K562 (cell line): ENCODE data around the gene HS3ST3B1. TPM values are rescaled to one million over a fixed set of nuclear protein-coding genes. Genes with fewer than 3 reads are reported as not detected.

Experiments
- ATAC-seq: fragments of 200-7000 bp; cut with Tn5 transposase; 3 replicates; pipeline ENCODE4 v1.9.1; 2020; ENCODE audit warnings: moderate library complexity
- BruUV-seq: library from RNA; stranded (reverse); fragments of 400-500 nt; replicated peaks from 2 replicates; lab custom pipeline; 2021; lab: Mats Ljungman, UMichigan
- CTCF ChIA-PET: fragments of 300-600 bp; formaldehyde crosslinking; extraction: SDS; loops from one replicate; lab custom pipeline; 2021; ENCODE audit warnings: low intra/inter-chr PET ratio; lab: Yijun Ruan, JAX
- POLR2A ChIA-PET: fragments of 300-600, 350-650 bp; sonication (Branson Sonifier 250); formaldehyde crosslinking; extraction: SDS; loops from one replicate; lab custom pipeline; 2021; ENCODE audit warnings: antibody characterized with exemption, inconsistent platforms; lab: Yijun Ruan, JAX
- DNase-seq, 4 experiments: peaks; one replicate each; pipeline versions ENCODE4 v3.0.0 to v3.0.0-alpha.2; 2011 to 2018; ENCODE audit warnings: low spot score in 3 of 4, mixed read lengths in 3 of 4; ENCODE audit errors: extremely low read depth in 1 of 4
- FAIRE-seq: peaks from 2 replicates; lab custom pipeline; 2011; peaks lifted over from hg19 to GRCh38; lab: Jason Lieb, UNC
- H2AFZ ChIP-seq: 2 replicates; pipeline ENCODE4 v1.6.0; 2011; ENCODE audit warnings: low read depth, low read length, control low read depth, inconsistent platforms
- H3K27ac ChIP-seq: fragments of 200-600 bp; 3 replicates; pipeline ENCODE4 v1.8.0; 2011; ENCODE audit warnings: low read depth, mild to moderate bottlenecking, control low read depth, inconsistent platforms, low read length, moderate library complexity, mixed read lengths; ENCODE audit errors: extremely low read depth
- H3K27me3 ChIP-seq, 2 experiments: fragments of 300-600 bp in 1 of 2; 2 replicates in 1 of 2; 3 replicates in 1 of 2; pipeline versions ENCODE4 v1.6.0 to v1.8.0; 2011; ENCODE audit warnings: inconsistent platforms in 2 of 2, low read length in 2 of 2, mild to moderate bottlenecking in 1 of 2, mixed read lengths in 1 of 2, moderate library complexity in 1 of 2; ENCODE audit not compliant: control insufficient read depth in 2 of 2, insufficient read depth in 2 of 2
- H3K36me3 ChIP-seq: fragments of 300-600 bp; 3 replicates; pipeline ENCODE4 v1.8.0; 2011; ENCODE audit warnings: mild to moderate bottlenecking, low read length, inconsistent platforms; ENCODE audit not compliant: control insufficient read depth, insufficient read depth
- H3K4me1 ChIP-seq, 2 experiments: fragments of 200-600 bp in 1 of 2; replicated peaks in 1 of 2; 2 replicates in 1 of 2; 3 replicates in 1 of 2; pipeline versions ENCODE4 v1.5.1 to v1.8.0; 2011; ENCODE audit warnings: inconsistent platforms in 2 of 2, low read length in 2 of 2, mild to moderate bottlenecking in 1 of 2, mixed read lengths in 1 of 2, moderate library complexity in 1 of 2; ENCODE audit not compliant: control insufficient read depth in 2 of 2, insufficient read depth in 2 of 2
- H3K4me2 ChIP-seq: 2 replicates; pipeline ENCODE4 v1.6.1; 2011; ENCODE audit warnings: low read length, control low read depth, inconsistent platforms, mixed read lengths; ENCODE audit not compliant: insufficient read depth
- H3K4me3 ChIP-seq: fragments of 200-600 bp; sonication (generic), shearing (Covaris generic); 2 replicates; pipeline ENCODE4 v1.5.1; 2016; ENCODE audit warnings: control low read depth, inconsistent platforms
- H3K79me2 ChIP-seq: fragments of 200-600 bp; 3 replicates; pipeline ENCODE4 v1.8.0; 2011; ENCODE audit warnings: low read length, inconsistent platforms; ENCODE audit not compliant: control insufficient read depth, insufficient read depth
- H3K9ac ChIP-seq, 2 experiments: 2 replicates each; pipeline versions ENCODE4 v1.6.0 to v1.6.1; 2011; ENCODE audit warnings: low read depth in 2 of 2, low read length in 2 of 2, control low read depth in 1 of 2, inconsistent platforms in 1 of 2, mild to moderate bottlenecking in 1 of 2, mixed read lengths in 1 of 2; ENCODE audit not compliant: insufficient read depth in 1 of 2
- H3K9me1 ChIP-seq: one replicate; pipeline ENCODE4 v1.6.0; 2011; ENCODE audit warnings: inconsistent platforms, mild to moderate bottlenecking, low read length, moderate library complexity; ENCODE audit not compliant: control insufficient read depth, insufficient read depth
- H3K9me3 ChIP-seq: replicated peaks from 2 replicates; pipeline ENCODE4 v1.5.1; 2011; ENCODE audit warnings: low read depth, low read length, inconsistent platforms; ENCODE audit not compliant: control insufficient read depth, insufficient read depth
- H4K20me1 ChIP-seq: replicated peaks from 2 replicates; pipeline ENCODE4 v1.6.1; 2011; ENCODE audit warnings: low read length, inconsistent platforms, mixed read lengths; ENCODE audit not compliant: control insufficient read depth, insufficient read depth
- NFIX ChIP-seq: fragments of 250-450 bp; sonication (Bioruptor Pico); IDR thresholded peaks from 2 replicates; pipeline ENCODE4 v1.4.0; 2020; ENCODE audit warnings: low read depth, mild to moderate bottlenecking, moderate library complexity
- NUFIP1 ChIP-seq: fragments of 450-650 bp; IDR thresholded peaks from 2 replicates; pipeline ENCODE4 v1.6.1; 2018; ENCODE audit not compliant: partially characterized antibody
- POLR3G ChIP-seq: IDR thresholded peaks from 2 replicates; pipeline ENCODE4 v1.6.1; 2011; ENCODE audit not compliant: insufficient read length, insufficient replicate concordance; ENCODE audit errors: extremely low read depth
- ZNF592 ChIP-seq: fragments of 450-650 bp; IDR thresholded peaks from 2 replicates; pipeline ENCODE4 v1.6.1; 2017; ENCODE audit warnings: antibody characterized with exemption, mild to moderate bottlenecking
- WGBS: fragments of 100-300 bp; shearing (Covaris generic); methylation state at CpG from one replicate; pipeline ENCODE4 v1.1.6; 2016; ENCODE audit warnings: low coverage, mixed read lengths; ENCODE audit not compliant: insufficient coverage; ENCODE audit errors: missing lambda C conversion rate; 5-methylcytosine and 5-hydroxymethylcytosine counted together
- in situ Hi-C: fragments of 300-500 bp; cut with MboI; formaldehyde crosslinking; loops from 4 replicates; pipeline ENCODE4 v1.15.0; 2018; ENCODE audit warnings: inconsistent platforms, mixed read lengths
- intact Hi-C: fragments of 100-400 bp; cut with micrococcal nuclease; formaldehyde crosslinking; loops from 2 replicates; pipeline ENCODE4 v1.14.2; 2022
- polyA plus RNA-seq, 8 experiments: library from polyadenylated mRNA; depleted of rRNA in 4 of 8; stranded (reverse) in 5 of 8; unstranded in 3 of 8; fragments of >200 nt; fragmentation: Nextera tagmentation in 2 of 8; fragmentation: Illumina TruSeq in 1 of 8; extraction: Ambion mirVana in 2 of 8; extraction: Trizol in 1 of 8; gene quantifications; 2 replicates each; pipeline versions ENCODE4 v1.2.1 to v1.2.3, GENCODE V29; 2011 to 2014; ENCODE audit warnings: inconsistent platforms in 1 of 8, missing spikeins in 1 of 8
- total RNA-seq, 7 experiments: library from RNA; depleted of rRNA in 6 of 7; stranded (reverse); fragments of >200 nt in 6 of 7; fragmentation: Illumina TruSeq in 2 of 7; extraction: Trizol in 2 of 7; gene quantifications; 2 replicates each; pipeline versions ENCODE4 v1.2.1 to v1.2.3, GENCODE V29; 2011 to 2021; ENCODE audit warnings: low replicate concordance in 1 of 7
- TF ChIP-seq, protein P1 (sequence below): fragments of 450-650 bp; conservative IDR thresholded peaks from 2 replicates; pipeline ENCODE4 v1.6.1; 2016; ENCODE audit warnings: missing genetic modification characterization, low read depth, mild to moderate bottlenecking, missing compliant biosample characterization, moderate library complexity
- TF ChIP-seq, protein P2 (sequence below), 2 experiments: fragments of 250-450 bp in 1 of 2; fragments of 450-650 bp in 1 of 2; sonication (Bioruptor Pico) in 1 of 2; IDR thresholded peaks; 2 replicates each; pipeline versions ENCODE4 v1.6.1 to v1.8.0; 2016 to 2021; ENCODE audit warnings: mild to moderate bottlenecking in 2 of 2, moderate library complexity in 2 of 2, missing compliant biosample characterization in 1 of 2, missing genetic modification characterization in 1 of 2

HS3ST3B1 gene
- total and polyA plus RNA-seq, 9 of the 15 experiments (the other 6 are each of a cell fraction or from before 2014, with no cell fraction given), result 1.9 to 12.9 (median 3.7) TPM

GRCh38 chr17:14317383-14317782, 16.5 kb downstream of the HS3ST3B1 start (continued):
- TF ChIP-seq ZNF592 (no peak), NFIX (CRISPR knock-in tag) (no peak)

DNA sequence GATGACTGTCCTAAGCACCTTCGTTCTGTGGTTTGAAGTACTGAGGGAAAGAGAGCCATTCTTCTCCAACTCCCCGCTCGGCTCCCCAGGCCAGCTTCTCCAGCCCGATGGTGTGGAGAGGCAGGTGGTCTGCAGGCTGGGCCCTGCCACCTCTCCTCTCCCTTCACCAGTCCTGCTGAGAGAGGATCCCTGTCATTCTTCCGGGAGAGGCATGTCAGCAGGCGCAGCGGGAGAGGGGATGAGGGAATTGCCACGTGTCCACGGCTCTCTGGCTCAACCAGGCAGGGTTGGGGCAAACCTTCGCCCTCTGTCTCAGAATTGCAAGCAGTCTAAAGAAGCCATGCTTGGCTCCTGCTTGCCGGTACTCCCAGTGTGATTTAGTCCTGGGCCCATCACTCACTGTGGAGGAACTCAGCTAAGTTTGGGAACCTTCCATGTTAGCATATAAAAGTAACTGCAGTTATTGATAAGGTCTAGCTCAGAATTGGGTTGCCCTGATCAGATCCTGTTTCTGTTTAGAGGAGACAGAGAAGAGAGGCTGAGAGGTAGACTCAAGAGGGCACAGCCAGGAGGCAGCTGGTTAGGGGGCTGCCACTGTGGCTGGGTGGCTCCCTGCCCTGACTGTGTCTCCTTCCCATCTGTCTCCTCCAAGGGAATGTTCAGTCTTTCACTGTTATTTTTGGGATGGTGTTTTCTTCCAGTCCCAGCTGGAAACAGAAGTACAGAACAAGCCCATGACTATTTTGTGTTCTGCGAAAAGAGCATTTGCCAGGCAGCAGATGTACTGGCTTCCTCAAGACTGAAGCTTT, 17.4 kb downstream of the HS3ST3B1 start:
- Histone ChIP-seq H3K4me2 (no peak overlapping the region), H3K4me1 (peaks cover 0 to 7% of the 10 kb centered on the region in 2 experiments; a peak in 3 of 5 replicates), H3K79me2 (no peaks in the 10 kb centered on the region; the same call in 1 of the 3 replicates), H3K9me1 (no peaks in the 10 kb centered on the region), H3K27ac (no peak overlapping the region)
- ATAC-seq (no peak), DNase-seq (no peak), FAIRE-seq (no peak)
- intact Hi-C loops, result no loop called here
- WGBS, result 66% methylated on average over 6 of the region's 12 CpGs
- TF ChIP-seq, protein P1, sequence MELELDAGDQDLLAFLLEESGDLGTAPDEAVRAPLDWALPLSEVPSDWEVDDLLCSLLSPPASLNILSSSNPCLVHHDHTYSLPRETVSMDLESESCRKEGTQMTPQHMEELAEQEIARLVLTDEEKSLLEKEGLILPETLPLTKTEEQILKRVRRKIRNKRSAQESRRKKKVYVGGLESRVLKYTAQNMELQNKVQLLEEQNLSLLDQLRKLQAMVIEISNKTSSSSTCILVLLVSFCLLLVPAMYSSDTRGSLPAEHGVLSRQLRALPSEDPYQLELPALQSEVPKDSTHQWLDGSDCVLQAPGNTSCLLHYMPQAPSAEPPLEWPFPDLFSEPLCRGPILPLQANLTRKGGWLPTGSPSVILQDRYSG (tag), result no peak
- no peak for TF ChIP-seq NUFIP1
- TF ChIP-seq, protein P2, sequence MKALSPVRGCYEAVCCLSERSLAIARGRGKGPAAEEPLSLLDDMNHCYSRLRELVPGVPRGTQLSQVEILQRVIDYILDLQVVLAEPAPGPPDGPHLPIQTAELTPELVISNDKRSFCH (CRISPR knock-in tag; IDR thresholded peaks at IDR 0.05), result no peak
- TF ChIP-seq, protein P2 (tag; IDR thresholded peaks at IDR 0.05), result no peak
- TF ChIP-seq POLR3G, result no peak
- TF ChIP-seq, all 486 proteins: peak for 0
- H3K9me3 ChIP-seq, result no peaks in the 10 kb centered on the region
- H4K20me1 ChIP-seq, result no peaks in the 10 kb centered on the region
- H3K4me3 ChIP-seq, result no peak overlapping the region
- in situ Hi-C loops, result no loop called here
- ChIA-PET CTCF (no interaction called here), POLR2A (interaction anchor here (0.8 to 1.0 kb wide), 2 partner anchors 9 to 1097 kb away, joined by 3 to 4 read pairs; no protein-coding TSS in a partner anchor)
- H3K36me3 ChIP-seq, result no peaks in the 10 kb centered on the region; the same call in 2 of the 3 replicates
- H2AFZ ChIP-seq, result no peak overlapping the region
- no peak overlapping the region for H3K9ac ChIP-seq
- BruUV-seq, result no TSS peak
- H3K27me3 ChIP-seq, result no peaks in the 10 kb centered on the region
